Parietal lobe (tissue), 1 donor: ENCODE measurements around the gene MTREX. TPM values are rescaled to one million over a fixed set of nuclear protein-coding genes. Genes with fewer than 3 reads are reported as not detected.

Experiments used
- total RNA-seq: library from RNA; depleted of rRNA; stranded (reverse); fragments of >200 nt; gene quantifications from one replicate; pipeline ENCODE4 v1.2.3, GENCODE V29; 2014

MTREX gene
- total RNA-seq: 118 TPM

DNA sequence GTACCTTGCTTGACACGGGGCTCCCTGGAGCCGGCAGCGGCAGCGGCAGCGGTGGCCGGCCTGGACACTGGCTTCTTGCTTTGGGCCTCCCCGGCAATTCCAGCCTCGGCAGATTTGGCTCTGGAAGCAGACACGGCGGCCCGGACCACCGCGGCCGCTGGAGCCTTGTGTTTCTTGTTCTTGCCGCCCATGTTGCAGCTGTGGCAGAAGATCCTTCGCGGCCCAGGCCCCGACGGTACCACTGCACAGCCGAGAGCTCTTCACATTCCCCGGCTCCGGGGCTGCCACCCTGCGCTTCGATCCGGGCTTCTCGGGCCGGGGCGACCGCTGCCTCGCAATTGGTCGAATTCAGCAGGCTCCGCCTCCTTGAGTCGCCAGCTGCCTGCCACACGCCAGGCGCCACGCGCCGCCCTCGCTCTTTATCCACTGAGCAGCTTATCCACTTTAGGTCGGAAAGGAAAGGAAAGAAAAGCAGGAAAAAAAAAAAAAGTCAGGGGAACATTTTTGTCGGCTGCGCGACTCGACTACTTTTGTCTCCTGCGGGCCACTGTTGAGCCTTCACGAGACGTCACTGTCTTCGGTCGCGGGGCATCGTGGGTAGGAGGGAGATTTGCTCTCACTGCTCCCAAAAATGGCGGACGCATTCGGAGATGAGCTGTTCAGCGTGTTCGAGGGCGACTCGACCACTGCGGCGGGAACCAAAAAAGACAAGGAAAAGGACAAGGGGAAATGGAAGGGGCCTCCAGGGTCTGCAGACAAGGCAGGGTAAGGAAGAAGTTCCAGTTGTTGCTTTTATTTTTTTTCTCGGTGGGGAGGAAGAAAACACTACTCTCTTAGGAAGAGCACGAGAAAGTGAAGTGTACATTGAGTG is at the start of gene MTREX, which contains the start of gene DHX29:
Gene MTREX (plus strand): TSS at position 607 of the 871 bp plus-strand sequence. CDS start 25 bp downstream, at position 632.
Gene DHX29 (minus strand): TSS at position 312 of the 871 bp plus-strand sequence. CDS start 121 bp downstream, at position 191.

Other genes with a start within 250 kb of the MTREX start
- not detected for gene GZMA, start 205.3 kb upstream of the MTREX start, total RNA-seq
- 0.63 TPM for gene GPX8, start 147.8 kb upstream of the MTREX start, total RNA-seq
- gene CDC20B, start 134.8 kb upstream of the MTREX start, total RNA-seq: 0.31 TPM
- gene MCIDAS, start 80.7 kb upstream of the MTREX start, total RNA-seq: not detected
- not detected for gene CCNO, start 74.4 kb upstream of the MTREX start, total RNA-seq
- 51.0 TPM for gene DHX29, start 295 bp upstream of the MTREX start, total RNA-seq
- 44.4 TPM for gene PLPP1, start 227.0 kb downstream of the MTREX start, total RNA-seq